GM12878 (cell line): ENCODE results near the gene KIDINS220.

Experiments used
- ASH2L ChIP-seq: fragments of 300-600, 200-600 bp; sonication (generic); IDR thresholded peaks from 2 replicates; pipeline ENCODE4 v1.6.1; 2017; ENCODE audit warnings: low read depth, mild to moderate bottlenecking, borderline replicate concordance
- HDGF ChIP-seq: fragments of 450-650 bp; IDR thresholded peaks from 2 replicates; pipeline ENCODE4 v1.6.1; 2016; ENCODE audit warnings: antibody characterized with exemption
- MEF2A ChIP-seq: IDR thresholded peaks from 2 replicates; pipeline ENCODE4 v1.6.1; 2011; ENCODE audit warnings: low read depth, mild to moderate bottlenecking, low read length, moderate library complexity; ENCODE audit not compliant: insufficient read depth
- MYC ChIP-seq: IDR thresholded peaks from 2 replicates; pipeline ENCODE4 v1.6.1; 2011; ENCODE audit warnings: mild to moderate bottlenecking, low read length, moderate library complexity, inconsistent platforms; ENCODE audit not compliant: insufficient read depth, insufficient replicate concordance, insufficient read length, severe bottlenecking
- POLR2A ChIP-seq: IDR thresholded peaks from 2 replicates; pipeline ENCODE4 v1.6.1; 2011; ENCODE audit warnings: low read depth, mild to moderate bottlenecking, low read length
- SPI1 ChIP-seq: IDR thresholded peaks from 2 replicates; pipeline ENCODE4 v1.6.1; 2011; ENCODE audit warnings: low read depth, mild to moderate bottlenecking, low read length, moderate library complexity, borderline replicate concordance; ENCODE audit not compliant: insufficient read depth
- ZNF384 ChIP-seq: IDR thresholded peaks from 2 replicates; pipeline ENCODE4 v1.6.1; 2012; ENCODE audit warnings: low read depth, mild to moderate bottlenecking, low read length, improper control_type of control experiment, borderline replicate concordance
- TF ChIP-seq, protein P1 (sequence below), 3 experiments: IDR thresholded peaks in 2 of 3; conservative IDR thresholded peaks in 1 of 3; 2 replicates each; pipeline ENCODE4 v1.5.1; 2011; ENCODE audit warnings: low read depth in 3 of 3, low read length in 3 of 3, mild to moderate bottlenecking in 3 of 3, control low read depth in 2 of 3, moderate library complexity in 2 of 3, inconsistent platforms in 1 of 3, mixed read lengths in 1 of 3; ENCODE audit not compliant: control insufficient read depth in 2 of 3, insufficient read depth in 1 of 3; ENCODE audit errors: extremely low read depth in 1 of 3

DNA sequence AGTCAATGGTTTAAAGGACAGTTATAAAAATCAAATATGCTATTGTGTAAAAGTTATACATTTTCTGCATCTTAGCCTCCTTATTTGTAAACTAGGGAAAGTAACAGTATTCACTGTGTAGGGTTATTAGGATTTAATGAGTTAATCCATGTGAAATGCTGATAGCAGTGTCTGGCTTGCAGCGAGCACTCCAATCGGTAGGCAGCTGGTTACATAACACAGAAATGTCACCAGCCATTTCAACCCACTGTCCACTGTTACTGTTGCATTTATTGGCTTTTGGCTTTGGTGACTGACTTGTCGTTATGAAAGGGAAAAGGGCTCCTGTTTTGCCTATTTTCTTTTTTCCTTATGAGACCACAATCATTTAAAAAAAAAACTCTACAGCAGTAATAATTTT, 116.7 kb downstream of the KIDINS220 start:
- no peak for TF ChIP-seq MEF2A
- TF ChIP-seq MYC: no peak
- no peak for TF ChIP-seq ZNF384
- TF ChIP-seq, protein P1, sequence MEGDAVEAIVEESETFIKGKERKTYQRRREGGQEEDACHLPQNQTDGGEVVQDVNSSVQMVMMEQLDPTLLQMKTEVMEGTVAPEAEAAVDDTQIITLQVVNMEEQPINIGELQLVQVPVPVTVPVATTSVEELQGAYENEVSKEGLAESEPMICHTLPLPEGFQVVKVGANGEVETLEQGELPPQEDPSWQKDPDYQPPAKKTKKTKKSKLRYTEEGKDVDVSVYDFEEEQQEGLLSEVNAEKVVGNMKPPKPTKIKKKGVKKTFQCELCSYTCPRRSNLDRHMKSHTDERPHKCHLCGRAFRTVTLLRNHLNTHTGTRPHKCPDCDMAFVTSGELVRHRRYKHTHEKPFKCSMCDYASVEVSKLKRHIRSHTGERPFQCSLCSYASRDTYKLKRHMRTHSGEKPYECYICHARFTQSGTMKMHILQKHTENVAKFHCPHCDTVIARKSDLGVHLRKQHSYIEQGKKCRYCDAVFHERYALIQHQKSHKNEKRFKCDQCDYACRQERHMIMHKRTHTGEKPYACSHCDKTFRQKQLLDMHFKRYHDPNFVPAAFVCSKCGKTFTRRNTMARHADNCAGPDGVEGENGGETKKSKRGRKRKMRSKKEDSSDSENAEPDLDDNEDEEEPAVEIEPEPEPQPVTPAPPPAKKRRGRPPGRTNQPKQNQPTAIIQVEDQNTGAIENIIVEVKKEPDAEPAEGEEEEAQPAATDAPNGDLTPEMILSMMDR (IDR thresholded peaks at IDR 0.05 in 2 of 3, conservative IDR thresholded peaks at IDR 0.05 in 1 of 3; ENCODE audit: control insufficient read depth in 2 of 3, extremely low read depth in 1 of 3, insufficient read depth in 1 of 3, low read depth in 3 of 3, low read length in 3 of 3): no peak
- no peak for TF ChIP-seq POLR2A
- TF ChIP-seq SPI1: no peak
- TF ChIP-seq ASH2L: no peak
- TF ChIP-seq HDGF: no peak
